ENCODE results near the gene LYPLA2. TPM values are rescaled to one million over a fixed set of nuclear protein-coding genes. Genes with fewer than 3 reads are reported as not detected.

The LYPLA2 gene
- total and polyA plus RNA-seq, 2 donors (not counting 3 experiments of a cell fraction or from before 2014, with no cell fraction given), result 110 to 137 TPM

DNA sequence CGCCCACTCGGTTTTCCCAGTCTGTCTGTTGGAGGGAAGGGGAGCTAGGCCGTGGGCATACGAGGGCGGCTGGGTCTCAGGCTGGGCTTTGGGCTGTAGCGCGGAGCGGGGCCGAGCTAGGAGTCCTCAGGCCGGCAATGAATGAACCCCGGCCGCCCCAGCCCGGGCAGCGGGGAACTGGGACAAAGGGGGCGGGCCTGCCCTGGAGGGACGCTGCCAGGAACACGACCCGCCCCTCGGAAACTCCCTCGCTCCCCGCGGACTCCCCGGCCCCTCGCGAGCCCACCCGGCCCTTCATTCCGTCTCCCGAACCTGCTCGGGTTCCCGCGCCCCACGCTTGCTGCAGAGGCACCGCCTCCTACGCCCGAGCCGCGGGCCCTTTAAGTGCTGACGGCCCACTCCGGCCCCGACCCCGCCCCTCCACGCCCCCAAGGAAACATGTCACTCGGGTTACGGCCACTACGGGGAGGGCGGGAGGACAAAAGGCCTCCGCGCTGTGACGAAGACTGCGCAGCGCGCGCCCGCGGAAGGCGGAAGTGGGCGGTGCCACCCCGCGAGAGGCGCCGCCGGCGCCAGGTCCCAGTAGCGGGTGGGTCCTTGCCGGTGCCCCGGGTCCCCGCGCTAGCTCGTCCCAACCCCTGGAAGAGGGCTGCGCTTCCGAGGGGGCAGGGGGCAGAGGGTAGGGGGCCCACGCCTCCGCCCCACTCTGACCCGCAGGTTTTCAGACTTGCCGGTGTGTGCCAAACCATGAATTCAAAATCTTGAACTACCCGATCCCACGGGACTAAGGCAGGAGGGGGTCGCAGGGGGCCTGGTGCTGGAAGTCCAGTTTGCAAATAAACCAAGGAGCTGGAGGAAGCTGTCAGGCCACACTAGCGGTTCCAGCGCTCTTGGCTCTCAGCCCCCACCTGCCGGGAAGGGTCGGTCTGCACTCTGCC, 9.7 kb downstream of the LYPLA2 start, which contains the start of gene GALE:
TSS of gene GALE (minus strand) at position 355 of the 938 bp plus-strand sequence. CDS start 1,747 bp downstream, outside the sequence.
- dilution Hi-C loops (cut with MboI; ENCODE audit: extremely low pct_ligation_motif_present, low sequenced_read_pairs), result no loop called here
- peak within 1 kb of the TSS; percentile 45 to 83 (median 73) for H3K4me3 ChIP-seq (replicated peaks in 1 of 3; ENCODE audit: insufficient read depth in 1 of 3, low read depth in 1 of 3, low read length in 3 of 3)
- peaks cover 15% of the 10 kb centered on the region for H3K4me1 ChIP-seq (ENCODE audit: control insufficient read depth, extremely low read depth, insufficient read depth, low read length)
- H3K9me1 ChIP-seq (replicated peaks; ENCODE audit: control insufficient read depth, extremely low read depth, insufficient read depth, low read length), result no peaks in the 10 kb centered on the region
- ChIA-PET POLR2A (interaction anchor here (1.1 to 1.8 kb wide), 5 partner anchors 9 to 24 kb away, joined by 3 to 9 read pairs (median 5); partner anchors contain the start of genes LYPLA2 and PITHD1), CTCF (interaction anchor here (0.6 to 4.6 kb wide), 9 partner anchors 9 to 116 kb away, joined by 3 to 43 read pairs (median 5); partner anchors contain the start of genes HMGCL and PITHD1)
- H3K9ac ChIP-seq (replicated peaks; ENCODE audit: extremely low read depth, insufficient read depth, low read length), result peak within 1 kb of the TSS; percentile 87
- no peaks in the 10 kb centered on the region for H3K9me3 ChIP-seq (replicated peaks; ENCODE audit: control insufficient read depth, insufficient read depth, low read length)
- BruUV-seq (replicated peaks), result no TSS peak
- peaks cover 0 to 24% of the 10 kb centered on the region in 2 experiments for H3K36me3 ChIP-seq (ENCODE audit: control insufficient read depth in 2 of 2, extremely low read depth in 1 of 2, insufficient read depth in 2 of 2, low read length in 2 of 2)
- TF ChIP-seq, protein P1, sequence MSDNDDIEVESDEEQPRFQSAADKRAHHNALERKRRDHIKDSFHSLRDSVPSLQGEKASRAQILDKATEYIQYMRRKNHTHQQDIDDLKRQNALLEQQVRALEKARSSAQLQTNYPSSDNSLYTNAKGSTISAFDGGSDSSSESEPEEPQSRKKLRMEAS (IDR thresholded peaks at IDR 0.05; ENCODE audit: insufficient read depth, insufficient read length), result peak; percentile 36
- TF ChIP-seq, protein P2, sequence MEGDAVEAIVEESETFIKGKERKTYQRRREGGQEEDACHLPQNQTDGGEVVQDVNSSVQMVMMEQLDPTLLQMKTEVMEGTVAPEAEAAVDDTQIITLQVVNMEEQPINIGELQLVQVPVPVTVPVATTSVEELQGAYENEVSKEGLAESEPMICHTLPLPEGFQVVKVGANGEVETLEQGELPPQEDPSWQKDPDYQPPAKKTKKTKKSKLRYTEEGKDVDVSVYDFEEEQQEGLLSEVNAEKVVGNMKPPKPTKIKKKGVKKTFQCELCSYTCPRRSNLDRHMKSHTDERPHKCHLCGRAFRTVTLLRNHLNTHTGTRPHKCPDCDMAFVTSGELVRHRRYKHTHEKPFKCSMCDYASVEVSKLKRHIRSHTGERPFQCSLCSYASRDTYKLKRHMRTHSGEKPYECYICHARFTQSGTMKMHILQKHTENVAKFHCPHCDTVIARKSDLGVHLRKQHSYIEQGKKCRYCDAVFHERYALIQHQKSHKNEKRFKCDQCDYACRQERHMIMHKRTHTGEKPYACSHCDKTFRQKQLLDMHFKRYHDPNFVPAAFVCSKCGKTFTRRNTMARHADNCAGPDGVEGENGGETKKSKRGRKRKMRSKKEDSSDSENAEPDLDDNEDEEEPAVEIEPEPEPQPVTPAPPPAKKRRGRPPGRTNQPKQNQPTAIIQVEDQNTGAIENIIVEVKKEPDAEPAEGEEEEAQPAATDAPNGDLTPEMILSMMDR (IDR thresholded peaks at IDR 0.05; ENCODE audit: extremely low read depth in 1 of 2, insufficient read depth in 1 of 2, low read depth in 1 of 2, low read length in 2 of 2), result no peak
- TF ChIP-seq POLR2AphosphoS5 (IDR thresholded peaks at IDR 0.05; ENCODE audit: insufficient read depth, low read depth, low read length), result peak; percentile 97
- TF ChIP-seq MYC (IDR thresholded peaks at IDR 0.05; ENCODE audit: low read depth, low read length), result peak; percentile 11
- TF ChIP-seq GATA2 (IDR thresholded peaks at IDR 0.05; ENCODE audit: insufficient read depth, insufficient read length, low read depth, low read length), result no peak
- TF ChIP-seq POLR2A (IDR thresholded peaks at IDR 0.05; ENCODE audit: low read depth, low read length), result peak; percentile 61
- H3K27ac ChIP-seq (ENCODE audit: insufficient read depth, low read depth, low read length), result peak within 1 kb of the TSS; percentile 62
- peak; percentile 95 for DNase-seq (ENCODE audit: low read depth, low spot score)
- H2AFZ ChIP-seq (ENCODE audit: low read depth, low read length), result peak within 1 kb of the TSS; percentile 49
- no peaks in the 10 kb centered on the region for H4K20me1 ChIP-seq (replicated peaks; ENCODE audit: control insufficient read depth, extremely low read depth, insufficient read depth, low read length)
- no peaks in the 10 kb centered on the region for H3K27me3 ChIP-seq (ENCODE audit: control insufficient read depth in 2 of 2, insufficient read depth in 2 of 2, low read length in 2 of 2)
- H3K79me2 ChIP-seq (ENCODE audit: control insufficient read depth, insufficient read depth, low read length), result no peaks in the 10 kb centered on the region
- intact Hi-C loops (cut with micrococcal nuclease), result loop anchor here (1.0 to 5.0 kb wide), 4 partner anchors 9 to 243 kb away; partner anchors contain the start of genes ID3, LYPLA2, PITHD1 and PNRC2
- peak; percentile 86 for FAIRE-seq
- peak within 1 kb of the TSS; percentile 91 for H3K4me2 ChIP-seq (ENCODE audit: insufficient read depth, low read length)
